ENCODE data around the gene IFIT1B. TPM values are rescaled to one million over a fixed set of nuclear protein-coding genes. Genes with fewer than 3 reads are reported as not detected.
A peak's percentile ranks its signal among the peaks of the same experiment; 100 is the strongest.

IFIT1B gene
- total RNA-seq, 1 donor from 2014 or later = not detected

DNA sequence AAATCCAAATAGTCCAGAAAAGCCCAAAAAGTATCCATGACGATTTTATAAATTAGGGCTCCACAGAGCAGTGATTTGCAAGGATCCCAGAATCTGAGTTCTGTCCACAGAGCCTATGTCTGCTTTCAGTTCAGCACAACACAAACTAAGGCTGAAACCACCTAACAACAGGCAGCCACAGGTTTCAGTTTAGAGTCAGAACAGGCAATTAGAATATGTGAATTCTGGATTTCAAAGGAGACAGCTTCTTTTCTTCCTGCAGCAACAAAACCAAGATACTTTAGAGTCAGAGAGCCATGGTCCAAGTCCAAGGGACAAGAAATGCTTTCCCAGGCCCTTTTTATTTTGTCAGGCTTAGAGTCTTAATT, 26.5 kb upstream of the IFIT1B start:
- no peak overlapping the region for H3K27ac Mint-ChIP-seq (ENCODE audit: unreplicated experiment)
- no peaks in the 10 kb centered on the region for H3K27me3 Mint-ChIP-seq (ENCODE audit: low read depth)
- no peak overlapping the region for H3K4me3 Mint-ChIP-seq
- TF ChIP-seq, protein P1, sequence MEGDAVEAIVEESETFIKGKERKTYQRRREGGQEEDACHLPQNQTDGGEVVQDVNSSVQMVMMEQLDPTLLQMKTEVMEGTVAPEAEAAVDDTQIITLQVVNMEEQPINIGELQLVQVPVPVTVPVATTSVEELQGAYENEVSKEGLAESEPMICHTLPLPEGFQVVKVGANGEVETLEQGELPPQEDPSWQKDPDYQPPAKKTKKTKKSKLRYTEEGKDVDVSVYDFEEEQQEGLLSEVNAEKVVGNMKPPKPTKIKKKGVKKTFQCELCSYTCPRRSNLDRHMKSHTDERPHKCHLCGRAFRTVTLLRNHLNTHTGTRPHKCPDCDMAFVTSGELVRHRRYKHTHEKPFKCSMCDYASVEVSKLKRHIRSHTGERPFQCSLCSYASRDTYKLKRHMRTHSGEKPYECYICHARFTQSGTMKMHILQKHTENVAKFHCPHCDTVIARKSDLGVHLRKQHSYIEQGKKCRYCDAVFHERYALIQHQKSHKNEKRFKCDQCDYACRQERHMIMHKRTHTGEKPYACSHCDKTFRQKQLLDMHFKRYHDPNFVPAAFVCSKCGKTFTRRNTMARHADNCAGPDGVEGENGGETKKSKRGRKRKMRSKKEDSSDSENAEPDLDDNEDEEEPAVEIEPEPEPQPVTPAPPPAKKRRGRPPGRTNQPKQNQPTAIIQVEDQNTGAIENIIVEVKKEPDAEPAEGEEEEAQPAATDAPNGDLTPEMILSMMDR (conservative IDR thresholded peaks at IDR 0.05) = no peak
- H3K9me3 Mint-ChIP-seq = no peaks in the 10 kb centered on the region
- no peaks in the 10 kb centered on the region for H3K36me3 Mint-ChIP-seq (ENCODE audit: low read depth)
- H3K4me1 Mint-ChIP-seq = peaks cover 71% of the 10 kb centered on the region
- no peak for DNase-seq (ENCODE audit: low read depth, low spot score)

DNA sequence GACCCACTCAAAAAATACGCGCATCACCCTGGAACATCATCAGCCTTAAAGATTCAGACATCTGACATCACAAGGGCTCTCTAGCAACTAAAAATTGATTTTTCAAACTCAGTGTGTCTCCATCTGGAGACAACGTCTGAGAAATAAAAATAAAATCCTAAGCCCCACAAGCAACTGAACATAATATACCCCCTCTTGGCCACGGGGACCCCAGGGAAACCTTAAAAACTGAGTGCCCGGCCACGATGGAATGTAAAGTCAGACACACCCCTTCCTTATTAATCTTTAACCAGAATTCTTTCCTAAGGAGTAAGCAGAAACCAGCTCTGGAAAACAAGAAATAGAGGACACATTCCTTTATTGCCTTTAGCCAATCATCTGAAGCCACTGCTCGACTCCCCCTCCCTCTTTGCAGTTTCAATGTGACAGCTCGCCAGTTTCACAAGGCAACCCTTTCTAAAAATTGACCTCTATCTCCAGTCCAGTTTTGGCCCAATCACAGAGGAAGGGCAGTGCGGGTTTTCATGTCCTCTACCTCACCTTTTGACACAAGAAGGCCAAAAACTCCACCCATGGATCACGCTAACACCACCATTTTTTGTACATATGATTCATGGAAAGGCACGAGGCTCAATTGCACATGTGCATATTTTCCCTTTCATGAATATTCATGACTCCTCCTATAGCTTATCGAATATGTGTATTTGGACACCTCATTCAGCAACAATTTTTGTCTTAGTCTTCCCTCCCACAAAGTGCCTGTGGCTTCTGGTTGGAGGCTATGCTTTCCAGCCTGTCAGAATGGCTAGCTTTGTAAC, 25.9 kb upstream of the IFIT1B start:
- H3K27me3 Mint-ChIP-seq (ENCODE audit: low read depth) = no peaks in the 10 kb centered on the region
- H3K36me3 Mint-ChIP-seq (ENCODE audit: low read depth) = no peaks in the 10 kb centered on the region
- H3K27ac Mint-ChIP-seq (ENCODE audit: unreplicated experiment) = peak overlapping the region; percentile 63
- DNase-seq (ENCODE audit: low read depth, low spot score) = no peak
- peak overlapping the region; percentile 14 for H3K4me3 Mint-ChIP-seq
- H3K9me3 Mint-ChIP-seq = no peaks in the 10 kb centered on the region
- TF ChIP-seq, protein P1 (conservative IDR thresholded peaks at IDR 0.05) = no peak
- H3K4me1 Mint-ChIP-seq = peaks cover 65% of the 10 kb centered on the region

DNA sequence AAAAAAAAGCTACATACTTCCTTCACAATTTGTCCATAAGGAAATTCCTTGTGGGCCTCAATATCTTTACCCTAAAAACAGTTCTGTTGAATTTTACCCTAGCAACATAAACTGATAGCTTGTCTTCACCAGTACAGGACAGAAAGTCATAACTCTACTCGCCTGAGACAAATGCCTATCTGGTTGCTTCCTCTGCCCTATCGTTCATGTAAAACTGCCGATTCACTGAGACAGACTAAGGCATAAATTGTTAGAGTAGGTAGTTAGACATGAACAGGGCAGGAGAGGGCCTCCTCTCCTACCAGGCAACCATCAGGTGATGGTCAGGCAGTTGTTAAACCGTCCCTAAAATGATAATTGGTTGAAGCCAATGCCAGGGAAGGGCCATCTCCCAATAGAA, 25.1 kb upstream of the IFIT1B start:
- Mint-ChIP-seq H3K27ac (ENCODE audit: unreplicated experiment) (no peak overlapping the region), H3K27me3 (ENCODE audit: low read depth) (no peaks in the 10 kb centered on the region), H3K9me3 (no peaks in the 10 kb centered on the region), H3K4me3 (no peak overlapping the region), H3K4me1 (peaks cover 57% of the 10 kb centered on the region), H3K36me3 (ENCODE audit: low read depth) (no peaks in the 10 kb centered on the region)
- TF ChIP-seq, protein P1 (conservative IDR thresholded peaks at IDR 0.05) = no peak
- DNase-seq (ENCODE audit: low read depth, low spot score) = no peak

DNA sequence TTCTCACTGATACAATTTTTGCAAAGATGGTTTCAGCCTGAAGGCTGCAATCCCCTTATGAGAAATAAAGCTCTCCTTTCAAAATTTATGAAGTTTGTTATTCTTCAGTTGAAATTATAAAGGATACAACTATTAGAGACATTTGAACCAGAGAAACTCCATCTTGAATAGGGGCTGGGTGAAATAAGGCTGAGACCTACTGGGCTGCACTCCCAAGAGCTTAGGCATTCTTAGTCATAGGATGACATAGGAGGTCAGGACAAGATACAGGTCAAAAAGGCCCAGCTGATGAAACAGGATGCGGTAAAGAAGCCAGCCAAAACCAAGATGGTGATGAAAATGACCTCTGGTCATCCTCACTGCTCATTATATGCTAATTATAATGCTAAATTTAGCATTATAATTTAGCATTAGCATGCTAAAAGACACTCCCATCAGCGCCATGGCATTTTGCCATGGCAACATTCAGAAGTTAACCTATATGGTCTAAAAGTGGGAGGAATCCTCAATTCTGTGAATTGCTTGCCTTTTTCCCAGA, 22.4 kb upstream of the IFIT1B start:
- no peaks in the 10 kb centered on the region for H3K27me3 Mint-ChIP-seq (ENCODE audit: low read depth)
- no peaks in the 10 kb centered on the region for H3K36me3 Mint-ChIP-seq (ENCODE audit: low read depth)

DNA sequence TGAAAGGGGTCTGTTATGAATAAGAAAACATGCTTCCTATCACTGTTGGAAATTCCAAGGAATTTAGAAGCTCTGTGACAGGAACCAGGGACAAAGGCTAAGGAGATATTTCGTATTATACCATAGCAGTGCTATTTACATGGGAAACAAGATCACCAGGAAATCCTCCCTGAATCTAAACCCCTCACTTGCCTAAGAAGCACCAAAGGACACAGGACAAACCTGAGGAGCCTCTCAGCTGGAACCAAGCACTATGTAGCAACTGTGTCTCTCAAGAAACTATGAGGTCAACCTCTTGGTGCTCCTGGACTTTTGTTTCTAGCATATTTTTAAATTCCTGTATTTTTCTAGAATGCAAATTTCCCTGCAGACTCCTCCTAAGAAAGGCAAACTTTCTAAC, 20.8 kb upstream of the IFIT1B start:
- TF ChIP-seq, protein P1 (conservative IDR thresholded peaks at IDR 0.05) = no peak
- DNase-seq (ENCODE audit: low read depth, low spot score) = no peak
- Mint-ChIP-seq H3K36me3 (ENCODE audit: low read depth) (no peaks in the 10 kb centered on the region), H3K4me1 (peaks cover 16% of the 10 kb centered on the region), H3K4me3 (no peak overlapping the region), H3K27ac (ENCODE audit: unreplicated experiment) (no peak overlapping the region), H3K27me3 (ENCODE audit: low read depth) (no peaks in the 10 kb centered on the region), H3K9me3 (no peaks in the 10 kb centered on the region)

More for the DNA sequence above, 22.4 kb upstream of the IFIT1B start:
- Mint-ChIP-seq H3K4me3 (no peak overlapping the region), H3K9me3 (no peaks in the 10 kb centered on the region), H3K4me1 (peaks cover 32% of the 10 kb centered on the region), H3K27ac (ENCODE audit: unreplicated experiment) (no peak overlapping the region)
- TF ChIP-seq, protein P1 (conservative IDR thresholded peaks at IDR 0.05) = no peak
- DNase-seq (ENCODE audit: low read depth, low spot score) = no peak

Data from neural crest cell (in vitro differentiated cells).